ENCODE results near the gene MEIOB.
"Not testable (repeated sequence)": the region's sequence is repeated elsewhere in the genome, so short reads cannot be mapped to it uniquely, and the experiment has no call there.

The MEIOB gene

GRCh38 chr16:1807626-1808025 is 64.3 kb downstream of the MEIOB start:
- no peak for DNase-seq

- DNase-seq, result no peak
Observed at GRCh38 chr16:1800701-1801100, 71.3 kb downstream of the MEIOB start.

GRCh38 chr16:1799263-1799662 is 72.7 kb downstream of the MEIOB start:
- not testable (repeated sequence) for DNase-seq

GRCh38 chr16:1794908-1795666 is 76.9 kb downstream of the MEIOB start:
- DNase-seq, result no peak

- DNase-seq, result peak; percentile 9
Observed at GRCh38 chr16:1794221-1794871, 77.6 kb downstream of the MEIOB start.

GRCh38 chr16:1793578-1794220 is 78.3 kb downstream of the MEIOB start, which contains the start of gene IGFALS:
Gene IGFALS (minus strand): TSS chr16:1793705. CDS start chr16:1793652, 53 bp downstream.
- peak; percentile 8 for DNase-seq

GRCh38 chr16:1792836-1793577 is 79.0 kb downstream of the MEIOB start:
- no peak for DNase-seq

GRCh38 chr16:1791943-1792812 is 79.8 kb downstream of the MEIOB start:
- no peak for DNase-seq

- DNase-seq, result no peak
Observed at GRCh38 chr16:1791256-1791942, 80.6 kb downstream of the MEIOB start.

- no peak for DNase-seq
Observed at GRCh38 chr16:1790611-1791255, 81.2 kb downstream of the MEIOB start.

- no peak for DNase-seq
Observed at GRCh38 chr16:1790261-1790610, 81.7 kb downstream of the MEIOB start.

GRCh38 chr16:1789643-1790045 is 82.3 kb downstream of the MEIOB start:
- DNase-seq, result no peak

GRCh38 chr16:1788708-1789100 is 83.3 kb downstream of the MEIOB start:
- no peak for DNase-seq

- no peak for DNase-seq
Observed at GRCh38 chr16:1788095-1788707, 83.8 kb downstream of the MEIOB start.

- DNase-seq, result no peak
Observed at GRCh38 chr16:1787322-1788094, 84.5 kb downstream of the MEIOB start.

- DNase-seq, result no peak
Observed at GRCh38 chr16:1787056-1787321, 85.0 kb downstream of the MEIOB start.

GRCh38 chr16:1786242-1787055 is 85.5 kb downstream of the MEIOB start:
- peak; percentile 13 for DNase-seq

- DNase-seq, result no peak
Observed at GRCh38 chr16:1785846-1786170, 86.2 kb downstream of the MEIOB start.

Data from 8988T (cell line).